Caco-2 (cell line): ENCODE data around the gene GPR137C. TPM values are rescaled to one million over a fixed set of nuclear protein-coding genes. Genes with fewer than 3 reads are reported as not detected.

ENCODE experiments used
- BruUV-seq: library from RNA; stranded (reverse); fragments of 400-500 nt; replicated peaks from 2 replicates; lab custom pipeline; 2021; lab: Mats Ljungman, UMichigan
- CTCF ChIA-PET: fragments of 300-600 bp; sonication (Branson Sonifier 250); formaldehyde crosslinking; loops from one replicate; lab custom pipeline; 2022; ENCODE audit warnings: antibody characterized with exemption; lab: Charles Lee
- POLR2A ChIA-PET: fragments of 300-600 bp; sonication (Branson Sonifier 250); formaldehyde crosslinking; loops from one replicate; lab custom pipeline; 2022; ENCODE audit warnings: antibody characterized with exemption; lab: Charles Lee
- DNase-seq, 2 experiments: peaks; one replicate each; pipeline versions ENCODE4 v3.0.0 to v3.0.0-alpha.2; 2020 to 2022
- H3K27me3 ChIP-seq: replicated peaks from 2 replicates; pipeline ENCODE4 v1.6.0; 2011; ENCODE audit warnings: low read length; ENCODE audit not compliant: control insufficient read depth, insufficient read depth
- H3K36me3 ChIP-seq: 2 replicates; pipeline ENCODE4 v1.5.1; 2011; ENCODE audit warnings: low read length; ENCODE audit not compliant: control insufficient read depth, insufficient read depth
- H3K4me1 ChIP-seq: fragments of 250-450 bp; sonication (Bioruptor Pico); 2 replicates; pipeline ENCODE4 v1.5.1; 2020; ENCODE audit warnings: mild to moderate bottlenecking
- H3K4me3 ChIP-seq: 2 replicates; pipeline ENCODE4 v1.5.1; 2011; ENCODE audit warnings: low read depth, mild to moderate bottlenecking, control low read depth, low read length
- H3K9me3 ChIP-seq: fragments of 250-450 bp; sonication (Bioruptor Pico); 2 replicates; pipeline ENCODE4 v1.5.1; 2020; ENCODE audit warnings: mild to moderate bottlenecking, moderate library complexity
- H3K27ac Mint-ChIP-seq: one replicate; pipeline ENCODE4 v1.8.0; 2022; ENCODE audit warnings: mixed read lengths; ENCODE audit not compliant: unreplicated experiment
- H3K27me3 Mint-ChIP-seq: one replicate; pipeline ENCODE4 v1.8.0; 2022; ENCODE audit warnings: mixed read lengths; ENCODE audit not compliant: insufficient read depth, unreplicated experiment
- H3K36me3 Mint-ChIP-seq: one replicate; pipeline ENCODE4 v1.8.0; 2022; ENCODE audit warnings: mild to moderate bottlenecking, mixed read lengths; ENCODE audit not compliant: insufficient read depth, unreplicated experiment
- H3K4me1 Mint-ChIP-seq: one replicate; pipeline ENCODE4 v1.8.0; 2022; ENCODE audit warnings: low read depth, mixed read lengths; ENCODE audit not compliant: unreplicated experiment
- H3K4me3 Mint-ChIP-seq: one replicate; pipeline ENCODE4 v1.8.0; 2022; ENCODE audit warnings: mild to moderate bottlenecking, moderate library complexity, mixed read lengths; ENCODE audit not compliant: unreplicated experiment
- H3K9me3 Mint-ChIP-seq: one replicate; pipeline ENCODE4 v1.8.0; 2022; ENCODE audit warnings: mixed read lengths; ENCODE audit not compliant: unreplicated experiment
- intact Hi-C: fragments of 100-400 bp; cut with micrococcal nuclease; formaldehyde crosslinking; loops from one replicate; pipeline ENCODE4 v1.10.0; 2022; ENCODE audit not compliant: unreplicated experiment
- total RNA-seq: library from RNA; stranded (reverse); gene quantifications from 2 replicates; pipeline ENCODE4 v1.2.3, GENCODE V29; 2022
- TF ChIP-seq, protein P1 (sequence below), 2 experiments: fragments of 200-600 bp in 1 of 2; IDR thresholded peaks; 1 replicate in 1 of 2; 2 replicates in 1 of 2; pipeline versions ENCODE4 v1.5.1 to v1.8.0; 2011 to 2022; ENCODE audit warnings: antibody characterized with exemption in 1 of 2, control low read depth in 1 of 2, inconsistent platforms in 1 of 2, low read depth in 1 of 2, low read length in 1 of 2, mild to moderate bottlenecking in 1 of 2, moderate library complexity in 1 of 2; ENCODE audit not compliant: insufficient read depth in 1 of 2, severe bottlenecking in 1 of 2, unreplicated experiment in 1 of 2

The GPR137C gene
- total RNA-seq, 1 experiment from 2014 or later = 2.9 TPM

DNA sequence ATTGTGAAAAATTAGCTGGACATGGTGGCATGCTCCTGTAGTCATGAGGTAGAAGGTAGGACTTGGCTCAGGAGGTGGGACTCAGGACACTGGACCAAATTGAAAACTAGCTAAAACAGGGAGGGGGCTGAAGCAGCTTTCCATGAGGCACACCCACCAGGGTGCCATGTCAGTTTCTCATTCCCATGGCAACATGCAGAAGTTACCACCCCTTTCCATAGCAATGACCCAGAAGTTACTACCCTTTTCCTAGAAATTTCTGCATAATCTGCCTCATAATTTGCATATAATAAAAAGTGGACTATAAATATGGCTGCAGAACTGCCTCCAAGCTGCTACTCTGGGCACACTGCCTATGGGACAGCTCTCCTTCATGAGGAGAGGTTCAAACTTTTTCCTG lies 104.3 kb downstream of the GPR137C start:
- ChIA-PET POLR2A (no interaction called here), CTCF (no interaction called here)
- Histone ChIP-seq H3K36me3 (no peaks in the 10 kb centered on the region; the same call in 1 of the 2 replicates), H3K4me3 (no peak overlapping the region), H3K9me3 (no peaks in the 10 kb centered on the region), H3K4me1 (no peaks in the 10 kb centered on the region), H3K27me3 (no peaks in the 10 kb centered on the region)
- Mint-ChIP-seq H3K27me3 (no peaks in the 10 kb centered on the region), H3K27ac (no peak overlapping the region), H3K36me3 (no peaks in the 10 kb centered on the region), H3K4me3 (no peak overlapping the region), H3K4me1 (no peaks in the 10 kb centered on the region), H3K9me3 (no peaks in the 10 kb centered on the region)
- DNase-seq = no peak
- BruUV-seq = no TSS peak
- intact Hi-C loops = no loop called here
- TF ChIP-seq, protein P1, sequence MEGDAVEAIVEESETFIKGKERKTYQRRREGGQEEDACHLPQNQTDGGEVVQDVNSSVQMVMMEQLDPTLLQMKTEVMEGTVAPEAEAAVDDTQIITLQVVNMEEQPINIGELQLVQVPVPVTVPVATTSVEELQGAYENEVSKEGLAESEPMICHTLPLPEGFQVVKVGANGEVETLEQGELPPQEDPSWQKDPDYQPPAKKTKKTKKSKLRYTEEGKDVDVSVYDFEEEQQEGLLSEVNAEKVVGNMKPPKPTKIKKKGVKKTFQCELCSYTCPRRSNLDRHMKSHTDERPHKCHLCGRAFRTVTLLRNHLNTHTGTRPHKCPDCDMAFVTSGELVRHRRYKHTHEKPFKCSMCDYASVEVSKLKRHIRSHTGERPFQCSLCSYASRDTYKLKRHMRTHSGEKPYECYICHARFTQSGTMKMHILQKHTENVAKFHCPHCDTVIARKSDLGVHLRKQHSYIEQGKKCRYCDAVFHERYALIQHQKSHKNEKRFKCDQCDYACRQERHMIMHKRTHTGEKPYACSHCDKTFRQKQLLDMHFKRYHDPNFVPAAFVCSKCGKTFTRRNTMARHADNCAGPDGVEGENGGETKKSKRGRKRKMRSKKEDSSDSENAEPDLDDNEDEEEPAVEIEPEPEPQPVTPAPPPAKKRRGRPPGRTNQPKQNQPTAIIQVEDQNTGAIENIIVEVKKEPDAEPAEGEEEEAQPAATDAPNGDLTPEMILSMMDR (IDR thresholded peaks at IDR 0.05; ENCODE audit: insufficient read depth in 1 of 2, low read depth in 1 of 2, low read length in 1 of 2, severe bottlenecking in 1 of 2, unreplicated experiment in 1 of 2) = no peak

DNA sequence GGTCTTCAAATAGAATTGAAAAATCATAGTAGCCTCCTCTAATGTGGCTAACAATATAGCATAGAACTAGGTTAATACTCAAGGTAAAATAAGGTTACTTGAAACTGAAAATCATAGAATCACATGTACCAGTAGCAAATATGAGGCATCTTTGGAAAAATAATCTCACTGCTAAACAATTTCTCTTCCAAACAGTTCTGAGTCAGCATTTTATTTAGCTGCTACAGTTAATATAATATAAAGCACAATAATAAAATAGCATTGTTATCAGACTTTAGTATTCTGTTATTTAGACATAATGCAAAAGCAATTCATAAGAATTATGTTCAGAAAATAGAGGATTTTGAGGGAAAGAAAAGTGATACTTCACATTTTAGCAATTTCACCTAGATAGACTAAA lies 107.7 kb downstream of the GPR137C start:
- Mint-ChIP-seq H3K27me3 (no peaks in the 10 kb centered on the region), H3K4me3 (no peak overlapping the region), H3K36me3 (no peaks in the 10 kb centered on the region), H3K4me1 (no peaks in the 10 kb centered on the region), H3K9me3 (no peaks in the 10 kb centered on the region), H3K27ac (no peak overlapping the region)
- Histone ChIP-seq H3K9me3 (no peaks in the 10 kb centered on the region), H3K4me1 (no peaks in the 10 kb centered on the region), H3K36me3 (no peaks in the 10 kb centered on the region; the same call in 1 of the 2 replicates), H3K4me3 (no peak overlapping the region), H3K27me3 (no peaks in the 10 kb centered on the region)
- TF ChIP-seq, protein P1 (IDR thresholded peaks at IDR 0.05; ENCODE audit: insufficient read depth in 1 of 2, low read depth in 1 of 2, low read length in 1 of 2, severe bottlenecking in 1 of 2, unreplicated experiment in 1 of 2) = no peak
- intact Hi-C loops = loop anchor here (10.0 kb wide), 1 partner anchor 106 kb away; the partner anchor contains the start of genes GPR137C and TXNDC16
- CTCF ChIA-PET = no interaction called here
- BruUV-seq = no TSS peak
- no peak for DNase-seq
- POLR2A ChIA-PET = no interaction called here

DNA sequence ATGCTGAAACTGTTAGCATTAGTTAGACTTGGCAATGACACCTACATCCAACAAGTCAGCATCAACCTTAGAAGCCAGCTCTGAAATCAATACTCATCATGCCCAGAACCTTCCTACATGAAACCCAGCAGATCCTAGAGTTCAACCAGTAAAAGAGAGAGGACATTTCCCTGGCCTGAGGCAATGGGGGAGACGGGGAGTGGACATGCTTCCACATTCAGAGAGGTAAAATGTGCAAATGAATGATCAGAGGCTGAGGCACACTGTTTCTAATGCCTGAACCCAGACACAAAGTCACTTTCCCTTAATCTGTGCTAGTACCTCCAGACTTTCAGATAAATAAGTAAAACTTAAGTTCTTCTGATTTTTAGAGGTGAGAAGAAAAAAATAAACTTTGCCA lies 108.2 kb downstream of the GPR137C start:
- no peaks in the 10 kb centered on the region for H3K9me3 ChIP-seq
- no TSS peak for BruUV-seq
- H3K36me3 ChIP-seq = no peaks in the 10 kb centered on the region; the same call in 1 of the 2 replicates
- DNase-seq = no peak
- H3K27me3 ChIP-seq = no peaks in the 10 kb centered on the region
- ChIA-PET POLR2A (no interaction called here), CTCF (no interaction called here)
- no peaks in the 10 kb centered on the region for H3K4me1 ChIP-seq
- intact Hi-C loops = loop anchor here (10.0 kb wide), 1 partner anchor 106 kb away; the partner anchor contains the start of genes GPR137C and TXNDC16
- Mint-ChIP-seq H3K36me3 (no peaks in the 10 kb centered on the region), H3K27ac (no peak overlapping the region), H3K4me1 (no peaks in the 10 kb centered on the region), H3K9me3 (no peaks in the 10 kb centered on the region), H3K4me3 (no peak overlapping the region), H3K27me3 (no peaks in the 10 kb centered on the region)
- H3K4me3 ChIP-seq = no peak overlapping the region
- TF ChIP-seq, protein P1 (IDR thresholded peaks at IDR 0.05; ENCODE audit: insufficient read depth in 1 of 2, low read depth in 1 of 2, low read length in 1 of 2, severe bottlenecking in 1 of 2, unreplicated experiment in 1 of 2) = no peak
